Umbilical cord (tissue), 1 donor: ENCODE data around the gene ZNF774. TPM values are rescaled to one million over a fixed set of nuclear protein-coding genes. Genes with fewer than 3 reads are reported as not detected.

Source experiments
- total RNA-seq: library from RNA; depleted of rRNA; stranded (reverse); fragments of >200 nt; gene quantifications from one replicate; pipeline ENCODE4 v1.2.3, GENCODE V29; 2014; ENCODE audit warnings: low replicate concordance; ENCODE audit not compliant: insufficient read depth

ZNF774 gene
- total RNA-seq, 1 donor from 2014 or later, result 8.2 TPM

Other genes with a start within 250 kb of the ZNF774 start
- 90.8 TPM for gene IDH2, start 249.8 kb upstream of the ZNF774 start, total RNA-seq
- 20.7 TPM for gene SEMA4B, start 151.0 kb upstream of the ZNF774 start, total RNA-seq
- gene CIB1, start 118.3 kb upstream of the ZNF774 start, total RNA-seq, result 15.9 TPM
- 6.3 TPM for gene GDPGP1, start 118.1 kb upstream of the ZNF774 start, total RNA-seq
- gene TTLL13, start 102.7 kb upstream of the ZNF774 start, total RNA-seq, result not detected
- gene NGRN, start 86.6 kb upstream of the ZNF774 start, total RNA-seq, result 48.6 TPM
- 247 TPM for gene IQGAP1, start 36.0 kb downstream of the ZNF774 start, total RNA-seq
- 40.0 TPM for gene CRTC3, start 177.6 kb downstream of the ZNF774 start, total RNA-seq